ENCODE results near the gene RAMACL. TPM values are rescaled to one million over a fixed set of nuclear protein-coding genes. Genes with fewer than 3 reads are reported as not detected.
A peak's percentile ranks its signal among the peaks of the same experiment; 100 is the strongest.

RAMACL gene
- polyA plus RNA-seq, 1 donor from 2014 or later = 1.9 TPM

- Histone ChIP-seq H3K9me3 (ENCODE audit: low read length) (no peaks in the 10 kb centered on the region), H3K27ac (ENCODE audit: low read length) (peak overlapping the region; percentile 18), H3K4me2 (ENCODE audit: low read length) (no peak overlapping the region), H3K36me3 (ENCODE audit: insufficient read depth, low read length) (no peaks in the 10 kb centered on the region), H2AFZ (ENCODE audit: low read depth, low read length) (no peak overlapping the region), H3K4me3 (ENCODE audit: low read length) (peak overlapping the region; percentile 13), H3K27me3 (ENCODE audit: insufficient read depth, low read depth, low read length) (no peaks in the 10 kb centered on the region), H3F3A (ENCODE audit: insufficient read depth, low read length, poor library complexity, severe bottlenecking) (no peaks in the 10 kb centered on the region), H4K20me1 (ENCODE audit: insufficient read depth) (no peaks in the 10 kb centered on the region), H3K79me2 (replicated peaks; ENCODE audit: insufficient read depth, low read length) (peaks cover 20% of the 10 kb centered on the region), H3K9ac (ENCODE audit: low read length) (no peak overlapping the region), H3K9me2 (ENCODE audit: insufficient read depth, low read length) (no peaks in the 10 kb centered on the region)
- TF ChIP-seq MXI1 (conservative IDR thresholded peaks at IDR 0.05; ENCODE audit: poor library complexity, severe bottlenecking) = no peak
- no peak for TF ChIP-seq EZH2 (IDR thresholded peaks at IDR 0.05; ENCODE audit: borderline replicate concordance, insufficient read depth, low read length, poor library complexity, severe bottlenecking)
- TF ChIP-seq EP300 (conservative IDR thresholded peaks at IDR 0.05; ENCODE audit: poor library complexity, severe bottlenecking) = no peak
- TF ChIP-seq CTCF (IDR thresholded peaks at IDR 0.05; ENCODE audit: poor library complexity, severe bottlenecking) = no peak
- no peak for TF ChIP-seq POLR2AphosphoS5 (IDR thresholded peaks at IDR 0.05)
- no peak for TF ChIP-seq SMC3 (conservative IDR thresholded peaks at IDR 0.05; ENCODE audit: poor library complexity)
- no peak for TF ChIP-seq TAF1 (IDR thresholded peaks at IDR 0.05; ENCODE audit: low read depth)
- no peak for TF ChIP-seq REST (IDR thresholded peaks at IDR 0.05; ENCODE audit: borderline replicate concordance)
- no peak for TF ChIP-seq RAD21 (conservative IDR thresholded peaks at IDR 0.05)
These were observed 12.7 kb upstream of the RAMACL start for GRCh38 chr6:166599205-166599604.

- H3K4me3 ChIP-seq (ENCODE audit: low read length) = no peak overlapping the region
- no peak overlapping the region for H3K9ac ChIP-seq (ENCODE audit: low read length)
- no peak overlapping the region for H3K27ac ChIP-seq (ENCODE audit: low read length)
These were observed 12.1 kb upstream of the RAMACL start for GRCh38 chr6:166598441-166599138.

More at GRCh38 chr6:166598441-166599138, 12.1 kb upstream of the RAMACL start:
- H3K79me2 ChIP-seq (replicated peaks; ENCODE audit: insufficient read depth, low read length) = peaks cover 23% of the 10 kb centered on the region
- no peaks in the 10 kb centered on the region for H3K9me2 ChIP-seq (ENCODE audit: insufficient read depth, low read length)
- no peaks in the 10 kb centered on the region for H3F3A ChIP-seq (ENCODE audit: insufficient read depth, low read length, poor library complexity, severe bottlenecking)
- no peaks in the 10 kb centered on the region for H3K27me3 ChIP-seq (ENCODE audit: insufficient read depth, low read depth, low read length)
- H2AFZ ChIP-seq (ENCODE audit: low read depth, low read length) = no peak overlapping the region
- no peaks in the 10 kb centered on the region for H4K20me1 ChIP-seq (ENCODE audit: insufficient read depth)
- no peaks in the 10 kb centered on the region for H3K9me3 ChIP-seq (ENCODE audit: low read length)
- H3K36me3 ChIP-seq (ENCODE audit: insufficient read depth, low read length) = no peaks in the 10 kb centered on the region
- no peak for TF ChIP-seq RAD21 (conservative IDR thresholded peaks at IDR 0.05)
- TF ChIP-seq TAF1 (IDR thresholded peaks at IDR 0.05; ENCODE audit: low read depth) = no peak
- no peak for TF ChIP-seq CTCF (IDR thresholded peaks at IDR 0.05; ENCODE audit: poor library complexity, severe bottlenecking)
- no peak for TF ChIP-seq SMC3 (conservative IDR thresholded peaks at IDR 0.05; ENCODE audit: poor library complexity)
- no peak for TF ChIP-seq EZH2 (IDR thresholded peaks at IDR 0.05; ENCODE audit: borderline replicate concordance, insufficient read depth, low read length, poor library complexity, severe bottlenecking)
- TF ChIP-seq REST (IDR thresholded peaks at IDR 0.05; ENCODE audit: borderline replicate concordance) = no peak
- no peak for TF ChIP-seq EP300 (conservative IDR thresholded peaks at IDR 0.05; ENCODE audit: poor library complexity, severe bottlenecking)
- no peak for TF ChIP-seq MXI1 (conservative IDR thresholded peaks at IDR 0.05; ENCODE audit: poor library complexity, severe bottlenecking)
- TF ChIP-seq POLR2AphosphoS5 (IDR thresholded peaks at IDR 0.05) = no peak
- H3K4me2 ChIP-seq (ENCODE audit: low read length) = no peak overlapping the region
